C4-2B (cell line): ENCODE results near the gene TMEM170B.

Experiments used
- ZFX ChIP-seq: fragments of 450-650 bp; IDR thresholded peaks from 2 replicates; pipeline ENCODE4 v1.6.1; 2017
- TF ChIP-seq, protein P1 (sequence below): fragments of 450-650 bp; conservative IDR thresholded peaks from 2 replicates; pipeline ENCODE4 v1.5.1; 2017; ENCODE audit warnings: mild to moderate bottlenecking

- TF ChIP-seq, protein P1, sequence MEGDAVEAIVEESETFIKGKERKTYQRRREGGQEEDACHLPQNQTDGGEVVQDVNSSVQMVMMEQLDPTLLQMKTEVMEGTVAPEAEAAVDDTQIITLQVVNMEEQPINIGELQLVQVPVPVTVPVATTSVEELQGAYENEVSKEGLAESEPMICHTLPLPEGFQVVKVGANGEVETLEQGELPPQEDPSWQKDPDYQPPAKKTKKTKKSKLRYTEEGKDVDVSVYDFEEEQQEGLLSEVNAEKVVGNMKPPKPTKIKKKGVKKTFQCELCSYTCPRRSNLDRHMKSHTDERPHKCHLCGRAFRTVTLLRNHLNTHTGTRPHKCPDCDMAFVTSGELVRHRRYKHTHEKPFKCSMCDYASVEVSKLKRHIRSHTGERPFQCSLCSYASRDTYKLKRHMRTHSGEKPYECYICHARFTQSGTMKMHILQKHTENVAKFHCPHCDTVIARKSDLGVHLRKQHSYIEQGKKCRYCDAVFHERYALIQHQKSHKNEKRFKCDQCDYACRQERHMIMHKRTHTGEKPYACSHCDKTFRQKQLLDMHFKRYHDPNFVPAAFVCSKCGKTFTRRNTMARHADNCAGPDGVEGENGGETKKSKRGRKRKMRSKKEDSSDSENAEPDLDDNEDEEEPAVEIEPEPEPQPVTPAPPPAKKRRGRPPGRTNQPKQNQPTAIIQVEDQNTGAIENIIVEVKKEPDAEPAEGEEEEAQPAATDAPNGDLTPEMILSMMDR = no peak
- no peak for TF ChIP-seq ZFX
Observed at GRCh38 chr6:11526156-11526505, 11.4 kb upstream of the TMEM170B start.
